ENCODE measurements around the gene ARL15.
A peak's percentile ranks its signal among the peaks of the same experiment; 100 is the strongest.

Gene ARL15

DNA sequence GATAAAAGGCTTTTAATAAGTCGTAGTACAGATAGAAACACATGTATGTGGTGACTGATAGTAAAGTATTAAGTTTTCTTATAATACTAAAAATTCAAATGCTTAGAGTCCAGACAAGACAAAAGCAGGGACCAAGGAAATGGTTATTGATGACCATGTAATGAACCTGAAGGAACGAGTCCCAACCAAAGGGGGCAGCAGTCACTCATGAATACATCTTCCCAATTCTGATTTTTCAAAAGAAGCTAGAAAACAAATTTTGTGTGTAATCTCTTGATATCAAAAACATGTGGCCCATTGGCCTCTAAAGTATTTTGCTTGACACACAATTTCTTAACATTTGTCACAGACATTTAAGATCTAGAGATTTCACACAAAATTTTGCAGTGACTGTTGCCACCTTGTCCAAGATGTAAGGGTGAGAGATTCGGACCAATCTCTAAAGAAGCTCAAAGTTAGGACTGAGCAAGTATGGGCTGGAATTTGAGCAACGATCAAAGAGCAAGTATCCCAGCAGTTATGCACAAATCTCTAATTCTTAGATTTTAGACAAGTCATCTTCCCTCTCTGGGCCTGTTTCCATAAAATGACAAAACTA is 66.8 kb downstream of the ARL15 start:
- DNase-seq: no peak

DNA sequence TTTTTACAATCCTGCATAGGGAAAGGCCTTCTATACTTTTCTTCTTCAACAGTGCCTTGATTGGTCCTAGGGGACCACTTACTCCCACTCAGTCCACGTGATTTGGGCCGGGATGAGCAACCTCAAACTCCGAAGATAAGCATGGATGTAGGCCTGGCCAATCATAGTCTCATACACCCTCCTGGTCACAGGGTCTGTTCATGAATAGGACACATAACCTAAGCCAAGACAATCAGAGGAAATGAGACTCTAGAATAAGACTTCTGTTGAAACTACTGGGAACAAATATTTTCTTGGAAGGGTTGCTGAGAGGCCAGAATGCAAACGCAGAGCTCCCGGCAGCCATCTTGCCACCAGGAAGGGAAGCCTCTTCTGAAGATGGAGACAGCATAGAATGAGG is 68.1 kb downstream of the ARL15 start:
- DNase-seq: no peak

DNA sequence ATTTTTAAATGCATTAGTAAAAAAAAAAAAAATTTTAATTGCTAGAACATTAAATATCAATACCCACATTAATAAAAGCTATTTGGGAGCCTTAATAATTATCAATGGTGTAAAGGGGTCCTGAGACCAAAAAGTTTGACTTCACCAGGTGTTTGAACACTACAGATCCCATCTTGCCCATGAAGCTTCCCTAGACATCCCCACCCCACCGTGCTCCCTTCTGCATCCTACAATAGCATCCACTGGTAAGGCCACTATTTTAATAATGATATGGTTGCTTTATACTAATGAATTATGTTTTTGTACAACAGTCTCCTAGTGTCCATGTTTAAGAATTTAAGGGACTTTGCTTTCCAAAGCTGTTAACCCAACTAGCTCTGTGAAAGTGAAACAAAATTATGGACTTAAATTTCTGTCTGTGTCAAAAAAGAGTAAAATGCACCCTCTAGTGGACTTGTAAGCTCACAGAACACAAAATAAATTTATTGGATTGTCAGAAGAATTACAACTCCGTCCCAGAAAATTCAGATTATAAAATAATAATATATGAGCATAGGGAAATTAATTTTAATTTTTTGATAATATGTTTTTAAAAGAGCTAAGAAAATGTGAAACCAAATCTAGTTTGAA is 76.0 kb downstream of the ARL15 start:
- DNase-seq: no peak

DNA sequence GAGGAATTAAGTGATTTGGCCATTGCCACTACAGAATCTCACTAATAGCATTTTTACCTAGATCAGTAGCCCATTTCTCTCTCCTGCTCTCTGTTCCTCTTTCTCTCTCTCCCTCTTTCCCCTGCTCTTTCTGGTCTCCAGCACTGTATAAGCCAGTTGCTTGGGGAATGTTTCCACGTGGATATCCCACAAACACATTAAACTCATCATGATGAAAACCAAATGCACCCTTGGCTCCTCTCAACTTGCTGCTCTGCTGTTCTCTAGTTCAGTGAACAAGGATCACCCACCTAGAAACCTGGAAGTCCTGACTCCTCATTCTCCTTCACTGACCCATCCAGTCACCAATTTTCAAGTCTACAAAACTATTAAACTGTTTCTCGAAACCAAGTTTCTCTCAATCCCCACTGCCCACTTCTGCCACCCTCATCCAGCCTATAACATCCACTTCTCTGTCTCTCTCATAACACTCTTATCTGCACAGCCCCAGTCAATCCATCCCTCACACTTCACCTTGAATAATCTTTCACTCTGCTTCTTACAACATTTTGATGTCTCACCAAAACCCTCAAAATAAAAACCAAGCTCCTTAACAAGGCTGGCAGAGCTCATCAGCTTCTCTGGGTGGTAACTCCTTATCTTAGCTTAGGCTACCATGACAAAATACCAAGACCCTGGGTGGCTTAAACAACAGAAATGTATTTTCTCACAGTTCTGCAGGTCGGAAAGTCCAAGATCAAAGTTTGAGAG is 79.3 kb downstream of the ARL15 start:
- DNase-seq: no peak

DNA sequence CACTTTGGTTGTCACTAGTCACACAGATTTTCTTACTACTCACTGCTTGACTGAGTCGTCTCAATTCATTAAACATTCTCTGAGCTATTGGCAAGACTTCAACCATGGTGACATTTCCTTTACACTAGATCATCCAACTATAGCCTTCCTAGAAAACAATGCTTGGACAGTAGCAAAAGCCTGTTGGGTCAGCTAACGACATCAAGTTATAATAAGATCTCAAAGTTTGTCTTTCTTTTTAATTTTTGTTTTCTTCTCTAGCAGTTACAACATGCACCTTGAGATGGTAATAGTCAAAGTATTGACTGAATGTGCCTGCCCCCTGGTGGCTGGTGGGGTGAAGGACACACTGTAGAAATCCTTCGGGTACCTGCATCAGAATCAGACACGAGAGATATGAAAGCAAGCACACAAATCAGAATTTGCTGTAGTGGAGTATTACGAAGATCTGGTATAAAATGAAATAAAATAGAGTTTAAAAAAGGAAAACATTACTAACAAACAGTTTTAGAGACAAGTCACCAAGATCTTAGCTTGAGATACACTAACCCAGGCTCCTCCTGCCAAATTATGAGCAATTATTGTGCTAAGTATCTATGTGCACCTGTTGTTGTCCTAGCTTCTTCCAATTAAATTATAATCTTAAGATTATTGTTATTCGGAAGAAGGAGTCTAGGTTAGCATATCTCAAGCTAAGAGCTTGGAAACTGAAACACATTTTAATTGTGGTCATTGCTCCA is 81.2 kb downstream of the ARL15 start:
- DNase-seq: peak; percentile 86

DNA sequence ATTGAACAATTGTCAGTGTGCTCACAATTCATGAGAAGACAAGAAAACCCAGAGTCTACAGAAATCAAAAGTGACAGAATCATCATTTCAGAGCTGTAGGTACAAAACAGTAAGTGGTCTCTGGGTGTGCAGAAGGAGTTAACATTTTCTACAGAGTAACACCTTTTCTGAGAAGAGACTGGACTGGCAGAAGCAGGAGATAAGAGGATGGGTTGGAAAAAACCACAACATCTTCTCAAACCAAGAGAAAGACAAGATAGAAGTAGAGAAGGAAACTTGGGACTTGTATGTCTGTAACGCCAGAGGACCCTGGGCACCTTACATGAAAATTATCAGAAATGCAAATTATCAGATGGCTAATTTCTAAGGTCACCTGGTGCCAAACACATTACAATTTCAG is 82.6 kb downstream of the ARL15 start:
- no peak for DNase-seq

DNA sequence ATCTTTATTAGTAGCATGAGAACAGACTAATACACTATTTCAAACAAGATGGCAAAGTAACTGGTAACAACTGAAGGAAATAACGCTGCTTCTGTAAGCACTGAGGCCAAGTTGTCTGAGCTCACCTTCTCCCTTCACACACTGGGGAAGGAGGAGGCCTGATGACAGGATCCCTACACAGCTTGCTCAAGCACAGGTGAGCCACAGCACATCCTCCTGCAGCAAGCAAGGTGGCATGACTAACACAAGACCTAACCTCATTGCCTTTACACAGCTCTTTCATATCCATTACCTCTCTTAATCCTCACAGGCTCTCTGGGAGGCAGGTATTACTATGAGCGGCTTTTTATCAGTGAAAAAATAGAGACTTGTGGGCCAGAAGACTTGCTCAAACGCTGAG is 83.3 kb downstream of the ARL15 start:
- DNase-seq: no peak

DNA sequence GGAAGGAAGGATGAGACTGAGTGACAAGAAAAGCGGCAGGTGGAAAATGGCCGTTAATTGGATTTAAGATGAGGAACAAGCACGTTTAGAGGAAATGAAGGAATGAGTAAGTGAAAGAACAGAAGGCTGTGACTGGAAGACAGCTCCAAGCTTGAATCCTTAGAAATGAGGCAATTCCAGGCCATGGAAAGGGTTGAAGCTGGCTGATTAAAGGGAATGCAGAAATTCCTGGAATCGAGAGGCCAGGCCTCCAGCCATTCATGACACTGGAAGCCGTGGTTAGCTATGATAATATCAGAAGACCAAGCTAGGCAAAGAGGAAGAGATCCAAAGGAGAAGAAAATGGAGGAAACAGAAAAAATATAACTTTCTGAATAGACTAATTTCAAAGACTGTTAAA is 84.2 kb downstream of the ARL15 start:
- DNase-seq: no peak

DNA sequence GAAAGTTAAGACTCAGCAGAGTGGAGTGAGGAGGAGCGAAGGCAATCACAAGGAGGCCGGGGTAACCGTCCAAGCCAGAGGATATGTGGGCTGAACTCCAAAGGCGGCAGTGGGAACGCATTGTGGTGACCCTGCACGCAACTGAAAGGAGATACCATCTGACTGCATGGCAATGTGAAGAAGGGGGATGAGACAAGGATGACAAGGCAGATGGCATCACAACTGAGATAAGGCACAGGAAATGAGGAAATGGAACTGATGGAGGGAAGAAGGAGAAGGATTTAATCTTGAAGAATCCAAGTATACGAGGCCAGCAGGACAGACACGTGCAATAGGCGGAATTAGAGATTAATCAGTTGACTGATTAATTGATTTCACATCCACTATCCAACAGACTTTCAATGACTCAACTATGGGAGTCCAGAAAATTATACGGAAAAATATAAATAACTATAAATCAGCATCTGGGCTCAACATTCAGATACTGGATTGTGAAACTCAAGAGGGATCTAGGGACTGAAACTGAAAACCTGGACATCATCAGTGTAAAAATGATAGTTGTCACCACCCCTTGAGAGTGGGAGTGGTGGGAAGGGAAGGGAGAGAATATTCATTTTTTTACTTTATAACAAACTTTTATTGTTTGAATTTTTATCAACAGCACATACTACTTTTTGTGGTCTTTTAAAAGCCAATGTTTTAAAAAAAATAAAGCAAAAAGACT is 86.1 kb downstream of the ARL15 start:
- DNase-seq: no peak

DNA sequence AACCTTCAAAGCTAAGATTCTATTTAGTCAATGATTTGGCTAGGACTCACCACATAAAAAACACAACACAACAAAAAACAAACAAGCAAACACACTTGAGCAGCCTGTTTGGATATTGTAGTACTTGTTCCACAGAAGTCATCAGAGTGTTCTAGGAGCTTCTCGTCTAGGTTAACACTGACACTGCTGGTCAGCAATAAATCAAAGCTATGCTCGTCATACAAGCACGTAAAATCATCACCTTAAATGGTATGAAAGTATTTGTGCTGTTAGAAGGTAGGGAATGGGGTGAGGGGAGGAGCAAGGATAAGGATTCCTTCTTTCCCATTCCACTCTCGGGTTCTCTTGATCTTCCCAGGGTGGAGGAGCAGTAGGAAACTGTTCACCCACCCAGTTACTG is 88.0 kb downstream of the ARL15 start:
- DNase-seq: no peak

DNA sequence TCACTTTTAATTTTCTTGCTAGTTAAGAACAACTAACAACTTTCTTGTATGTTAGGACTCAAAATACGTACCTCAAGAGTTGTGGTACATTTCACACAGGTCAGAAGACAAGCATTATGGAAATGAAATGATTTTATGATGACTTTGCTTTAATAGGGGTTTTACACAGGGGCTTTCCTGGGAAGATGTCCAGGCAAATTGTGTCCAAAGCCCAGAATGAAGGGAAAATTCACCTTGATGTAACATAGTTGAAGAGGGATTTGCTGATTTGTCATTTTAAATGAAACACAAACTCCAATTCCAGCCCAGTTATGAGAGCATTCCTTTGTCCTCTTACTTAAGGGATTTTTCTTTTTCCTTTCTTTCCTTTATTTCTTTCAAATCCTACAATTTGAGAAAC is 89.2 kb downstream of the ARL15 start:
- DNase-seq: no peak

DNA sequence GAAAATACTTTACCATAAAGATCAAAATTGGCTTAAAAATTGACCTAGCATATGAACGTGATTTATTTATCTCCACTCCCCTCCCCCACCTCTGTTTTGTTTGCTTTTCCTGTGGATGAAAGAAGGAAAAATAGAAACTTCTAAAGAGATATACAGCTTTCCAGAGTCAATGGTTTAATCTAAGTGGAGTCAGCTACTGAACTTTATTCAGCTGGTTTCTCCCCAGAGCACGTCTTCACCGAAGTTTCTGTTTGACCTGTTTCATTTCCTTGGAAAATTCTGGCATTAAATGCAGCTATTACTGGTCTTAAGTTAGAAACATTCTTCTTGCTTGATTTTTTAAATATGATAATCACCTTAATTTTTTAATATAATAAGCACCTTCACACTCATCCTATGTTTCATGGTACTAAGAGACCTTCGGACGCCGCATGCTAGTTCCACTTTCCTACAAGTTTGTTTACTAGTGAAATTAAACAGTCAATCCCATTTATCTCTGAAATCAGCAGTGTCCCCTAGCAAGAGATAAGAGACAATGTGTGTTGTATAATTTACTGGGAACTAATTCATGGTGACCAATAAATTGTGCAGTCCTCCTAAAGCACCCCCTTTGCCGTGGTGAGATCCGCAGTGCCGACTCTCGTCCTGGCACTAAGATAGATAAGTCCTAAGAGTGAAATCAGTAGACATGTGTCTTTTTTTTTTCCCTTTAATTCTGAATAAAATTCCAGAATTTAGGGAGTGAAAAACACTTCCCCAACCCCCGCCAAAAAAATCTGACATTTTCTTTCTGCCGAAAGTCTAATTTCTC is 89.9 kb downstream of the ARL15 start:
- no peak for DNase-seq

DNA sequence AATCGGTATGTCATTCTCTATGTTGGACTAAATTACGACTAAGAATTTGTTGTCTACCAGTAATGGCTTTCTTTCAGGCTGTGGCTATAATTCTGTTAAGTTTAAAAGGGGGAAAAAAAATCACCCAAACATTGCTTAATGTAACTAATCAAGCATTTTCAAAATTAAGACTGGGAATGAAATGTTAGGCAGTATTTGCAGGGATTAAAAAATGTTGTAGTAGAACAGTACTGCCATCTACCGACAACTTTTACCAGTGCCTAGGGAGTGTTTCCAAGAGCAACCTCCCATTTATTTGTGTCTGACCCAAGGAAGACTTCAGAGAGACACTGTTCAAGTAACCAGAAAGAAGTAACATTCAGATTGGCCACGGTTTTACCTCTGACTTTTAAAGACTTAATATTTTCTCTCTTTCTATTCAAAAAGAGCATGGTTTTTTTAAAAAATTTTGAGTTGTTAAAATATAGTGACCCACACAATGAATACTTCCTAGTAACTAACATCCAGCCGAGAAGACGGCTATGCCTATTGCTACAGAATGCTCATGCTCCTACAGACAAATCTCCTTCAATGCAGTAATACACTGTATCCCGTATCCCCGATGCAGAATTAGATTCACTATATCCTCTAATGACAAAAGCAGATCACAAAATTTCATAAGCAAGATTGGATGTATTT is 92.4 kb downstream of the ARL15 start:
- no peak for DNase-seq

DNA sequence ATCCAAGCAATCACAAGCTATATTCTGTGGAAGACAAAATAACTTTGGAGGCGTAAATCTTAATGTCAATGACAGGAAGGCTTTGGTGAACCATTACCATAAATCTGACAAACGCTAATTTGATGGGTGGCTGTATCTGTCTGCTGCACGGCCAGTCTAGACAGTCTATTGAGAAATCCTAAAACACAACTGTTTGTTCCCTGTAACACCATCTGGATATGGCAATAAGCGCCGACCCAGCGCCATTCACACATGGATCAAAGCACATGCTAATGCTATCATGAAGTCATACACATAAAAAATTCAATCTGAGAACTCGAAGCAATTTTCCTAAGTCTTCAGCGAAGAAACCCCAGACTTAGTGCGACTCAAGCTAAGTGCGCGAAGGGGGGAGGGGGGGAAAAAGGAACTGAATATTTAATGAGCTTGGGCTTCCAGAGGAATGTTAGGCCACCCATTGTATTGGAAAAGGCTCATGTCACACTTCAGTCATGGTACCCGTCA is 95.1 kb downstream of the ARL15 start:
- DNase-seq: no peak

DNA sequence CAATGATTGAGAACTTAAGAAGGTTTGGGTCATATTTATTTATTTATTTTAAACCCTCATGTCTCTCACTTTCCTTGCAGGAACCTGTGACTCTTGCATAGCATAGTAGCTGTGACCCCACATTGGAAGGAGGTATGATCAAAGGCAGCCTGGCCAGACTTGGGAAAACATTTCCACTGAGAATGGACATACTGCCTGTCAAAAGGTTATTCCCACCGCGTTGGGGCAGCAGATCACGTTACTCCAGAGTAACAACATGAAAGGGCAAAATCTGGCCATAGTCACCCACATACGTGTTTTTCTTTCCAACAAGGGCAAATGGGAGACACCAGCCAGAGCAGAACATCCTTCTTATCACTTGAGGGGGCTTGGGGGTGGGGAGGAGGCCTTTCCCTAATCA is 95.7 kb downstream of the ARL15 start:
- no peak for DNase-seq

DNA sequence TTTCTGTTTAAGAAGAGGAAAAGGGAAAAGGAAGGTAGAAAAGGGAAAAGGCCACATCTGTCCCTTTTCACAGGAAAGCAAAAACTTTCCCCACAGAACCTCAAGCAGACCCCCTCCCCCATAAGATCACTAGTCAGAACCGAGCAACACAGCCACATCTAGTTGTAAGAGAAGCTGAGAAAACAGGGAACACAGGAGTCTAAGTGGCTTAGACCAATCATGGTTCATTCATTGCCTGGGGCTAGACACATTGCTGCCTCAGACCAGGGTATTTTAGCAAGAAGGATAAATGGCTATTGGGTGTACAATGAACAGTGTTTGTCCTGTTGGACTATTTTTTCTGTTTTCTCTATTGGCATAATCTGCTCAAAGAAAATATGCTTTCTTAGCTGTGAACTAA is 98.0 kb downstream of the ARL15 start:
- no peak for DNase-seq

DNA sequence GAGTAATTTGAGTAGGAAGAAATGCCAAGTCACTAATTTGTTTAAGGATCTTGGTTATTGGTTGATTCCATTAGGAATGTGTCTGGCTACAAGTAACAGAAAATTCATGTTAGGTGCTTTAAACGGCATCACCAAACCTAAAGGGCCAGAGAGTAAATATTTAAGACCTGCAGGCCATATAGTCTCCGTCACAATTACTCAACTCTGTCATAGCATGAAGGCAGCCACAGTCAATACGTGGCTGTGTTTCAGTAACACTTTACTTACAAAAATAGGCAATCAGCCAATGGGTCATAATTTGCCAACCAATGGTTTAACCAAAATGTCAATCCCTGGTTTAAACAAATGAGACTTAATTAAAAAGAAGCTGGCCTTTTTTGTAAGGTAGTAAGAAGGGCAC is 98.5 kb downstream of the ARL15 start:
- DNase-seq: no peak

DNA sequence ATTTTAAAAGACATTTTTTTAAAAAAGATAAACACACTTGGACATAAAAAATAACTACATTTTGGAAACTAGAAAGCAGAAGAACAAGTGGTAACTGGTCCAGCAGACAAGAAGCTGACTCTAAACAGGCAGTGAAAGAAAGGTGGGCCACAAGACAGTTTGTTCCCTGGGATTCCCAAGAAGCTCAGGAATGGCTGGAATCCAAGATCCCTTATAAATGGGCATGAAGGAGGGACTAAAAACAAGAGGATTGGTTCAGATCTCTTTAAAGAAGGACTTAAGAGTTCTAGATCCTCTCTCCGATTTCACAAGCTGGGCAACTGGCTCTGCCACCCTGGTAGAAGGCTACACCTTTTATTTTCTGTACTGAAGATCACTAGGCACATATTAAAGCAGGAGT is 102.8 kb downstream of the ARL15 start:
- no peak for DNase-seq

DNA sequence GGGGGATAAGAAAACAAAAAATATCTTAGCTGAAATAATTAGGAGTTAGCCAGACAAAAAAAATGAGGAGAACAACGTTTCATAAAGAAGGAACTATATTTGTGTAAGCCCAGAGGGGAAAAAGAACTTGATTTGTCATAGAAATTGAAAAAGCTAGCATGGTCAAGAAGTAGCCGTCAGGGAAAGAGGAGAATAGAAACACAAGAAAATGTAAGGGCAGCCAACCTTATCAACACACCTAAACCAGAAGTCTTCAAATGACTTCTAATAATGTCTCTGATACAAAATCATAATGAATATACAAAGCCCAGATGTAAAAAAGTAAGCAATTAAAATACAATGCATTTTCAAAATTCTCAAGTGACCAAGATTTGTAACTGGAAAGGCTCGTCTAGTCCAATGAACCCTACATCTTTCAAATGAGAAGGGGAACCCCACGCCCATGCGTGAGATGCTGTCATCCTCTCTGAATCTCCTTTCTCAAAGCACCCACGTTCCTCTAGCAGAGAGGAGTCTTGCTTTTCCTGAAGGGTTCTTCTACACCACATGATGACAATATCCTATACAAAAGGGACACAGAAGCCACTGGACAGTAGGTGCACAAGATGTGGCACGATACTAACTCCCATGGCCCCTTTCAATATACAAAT is 103.7 kb downstream of the ARL15 start:
- DNase-seq: no peak

DNA sequence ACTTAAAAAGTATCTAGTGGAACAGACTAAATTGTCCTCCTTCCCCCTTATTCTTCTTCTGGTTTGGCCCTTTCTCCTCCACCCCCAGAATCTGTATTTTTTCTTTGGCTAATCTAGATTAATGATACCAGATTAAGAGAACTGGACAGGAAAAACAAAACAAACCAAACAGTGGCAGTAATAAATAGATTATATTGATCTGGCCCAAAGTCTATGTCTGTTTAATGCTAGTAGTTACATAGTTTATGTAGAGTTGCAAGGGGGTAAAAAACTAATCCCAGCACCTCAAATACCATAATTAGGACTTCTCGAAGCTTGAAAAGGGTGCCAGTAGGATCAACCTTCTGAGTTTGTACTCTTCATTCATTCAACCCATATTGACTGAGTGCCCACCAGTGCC is 104.5 kb downstream of the ARL15 start:
- no peak for DNase-seq

DNA sequence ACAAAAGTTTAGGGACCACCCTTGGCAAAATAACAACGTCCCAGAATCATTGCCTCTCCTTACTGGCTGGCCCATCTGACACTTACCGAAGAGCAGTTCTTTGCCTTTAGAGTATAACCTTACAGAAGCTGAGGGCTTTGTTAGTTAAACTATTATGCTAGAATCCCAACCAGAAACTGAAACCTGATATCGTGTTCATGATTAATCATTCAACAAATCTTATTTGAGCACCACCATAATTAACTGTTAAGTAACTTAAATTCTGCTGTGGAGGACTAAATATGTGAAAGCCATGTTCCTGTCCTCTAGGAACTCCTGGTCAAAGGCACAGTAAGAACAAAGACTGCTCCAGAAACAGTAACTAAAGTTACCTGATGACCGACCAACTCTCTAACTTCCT is 104.9 kb downstream of the ARL15 start:
- DNase-seq: no peak

Measured in activated CD8-positive, alpha-beta memory T cell treated with anti-CD3 and anti-CD28 coated beads for 24 hours (primary cell).